HG02798 (cell line): ENCODE data around the gene ZSCAN20.
"Not testable (repeated sequence)": the region's sequence is repeated elsewhere in the genome, so short reads cannot be mapped to it uniquely, and the experiment has no call there.

Source experiments
- ATAC-seq: cut with Tn5 transposase; IDR thresholded peaks from one replicate; pipeline ENCODE4 v1.9.1; 2021; ENCODE audit warnings: mild to moderate bottlenecking; ENCODE audit not compliant: unreplicated experiment, poor library complexity

The ZSCAN20 gene

GRCh38 chr1:33473900-33474299, 1.5 kb downstream of the ZSCAN20 start:
- ATAC-seq: no peak

GRCh38 chr1:33477451-33477850, 5.0 kb downstream of the ZSCAN20 start:
- ATAC-seq: no peak

- no peak for ATAC-seq
Observed at GRCh38 chr1:33482412-33482811, 10.0 kb downstream of the ZSCAN20 start.

- no peak for ATAC-seq
Observed at GRCh38 chr1:33488624-33489023, 16.2 kb downstream of the ZSCAN20 start.

GRCh38 chr1:33494929-33495328, 22.5 kb downstream of the ZSCAN20 start:
- ATAC-seq: no peak

- ATAC-seq: no peak
Observed at GRCh38 chr1:33497410-33497809, 25.0 kb downstream of the ZSCAN20 start.

- ATAC-seq: no peak
Observed at GRCh38 chr1:33500547-33500946, 28.1 kb downstream of the ZSCAN20 start.

- ATAC-seq: no peak
Observed at GRCh38 chr1:33501309-33501708, 28.9 kb downstream of the ZSCAN20 start.

GRCh38 chr1:33501774-33502173, 29.3 kb downstream of the ZSCAN20 start:
- no peak for ATAC-seq

- ATAC-seq: no peak
Observed at GRCh38 chr1:33502726-33503125, 30.3 kb downstream of the ZSCAN20 start.

GRCh38 chr1:33503506-33503905, 31.1 kb downstream of the ZSCAN20 start:
- no peak for ATAC-seq

GRCh38 chr1:33507661-33508060, 35.2 kb downstream of the ZSCAN20 start:
- ATAC-seq: no peak

GRCh38 chr1:33508151-33508550, 35.7 kb downstream of the ZSCAN20 start:
- ATAC-seq: no peak

- ATAC-seq: not testable (repeated sequence)
Observed at GRCh38 chr1:33509276-33509675, 36.8 kb downstream of the ZSCAN20 start.

GRCh38 chr1:33512226-33513011, 40.0 kb downstream of the ZSCAN20 start:
- ATAC-seq: no peak

- no peak for ATAC-seq
Observed at GRCh38 chr1:33515112-33515511, 42.7 kb downstream of the ZSCAN20 start.

GRCh38 chr1:33515607-33516006, 43.2 kb downstream of the ZSCAN20 start:
- no peak for ATAC-seq

- ATAC-seq: no peak
Observed at GRCh38 chr1:33516428-33516827, 44.0 kb downstream of the ZSCAN20 start.

GRCh38 chr1:33516891-33517567, 44.6 kb downstream of the ZSCAN20 start:
- no peak for ATAC-seq

- ATAC-seq: no peak
Observed at GRCh38 chr1:33517596-33518250, 45.3 kb downstream of the ZSCAN20 start.

- ATAC-seq: no peak
Observed at GRCh38 chr1:33519240-33519884, 46.9 kb downstream of the ZSCAN20 start.
